Kidney tubule cell (primary cell): ENCODE measurements around the gene SEC14L1.
A peak's percentile ranks its signal among the peaks of the same experiment; 100 is the strongest.

Experiments
- DNase-seq: peaks from one replicate; pipeline ENCODE4 v3.0.0-alpha.2; 2018; ENCODE audit warnings: low spot score

SEC14L1 gene

GRCh38 chr17:77163001-77163400, 22.2 kb downstream of the SEC14L1 start:
- no peak for DNase-seq

- DNase-seq, result no peak
Observed at GRCh38 chr17:77163511-77164280, 22.9 kb downstream of the SEC14L1 start.

GRCh38 chr17:77164483-77165091, 23.8 kb downstream of the SEC14L1 start:
- DNase-seq, result no peak

GRCh38 chr17:77165577-77165976, 24.8 kb downstream of the SEC14L1 start:
- no peak for DNase-seq

GRCh38 chr17:77167472-77168306, 26.9 kb downstream of the SEC14L1 start:
- DNase-seq, result no peak

GRCh38 chr17:77173104-77173503, 32.3 kb downstream of the SEC14L1 start:
- DNase-seq, result no peak

GRCh38 chr17:77174928-77175661, 34.3 kb downstream of the SEC14L1 start:
- DNase-seq, result no peak

GRCh38 chr17:77177002-77177741, 36.4 kb downstream of the SEC14L1 start:
- DNase-seq, result no peak

- DNase-seq, result no peak
Observed at GRCh38 chr17:77178050-77178449, 37.3 kb downstream of the SEC14L1 start.

- no peak for DNase-seq
Observed at GRCh38 chr17:77178563-77178962, 37.8 kb downstream of the SEC14L1 start.

- no peak for DNase-seq
Observed at GRCh38 chr17:77180503-77181357, 40.0 kb downstream of the SEC14L1 start.

GRCh38 chr17:77182205-77183172, 41.7 kb downstream of the SEC14L1 start:
- DNase-seq, result no peak

- peak; percentile 24 for DNase-seq
Observed at GRCh38 chr17:77184474-77184873, 43.7 kb downstream of the SEC14L1 start.

GRCh38 chr17:77185137-77185536, 44.4 kb downstream of the SEC14L1 start:
- peak; percentile 43 for DNase-seq

- peak; percentile 52 for DNase-seq
Observed at GRCh38 chr17:77186141-77186604, 45.4 kb downstream of the SEC14L1 start.

GRCh38 chr17:77188084-77189066, 47.6 kb downstream of the SEC14L1 start:
- DNase-seq, result peak; percentile 16

GRCh38 chr17:77189148-77189547, 48.4 kb downstream of the SEC14L1 start:
- DNase-seq, result no peak

GRCh38 chr17:77190576-77190975, 49.8 kb downstream of the SEC14L1 start:
- DNase-seq, result no peak
